K562 (cell line): ENCODE measurements around the gene PCMTD2. TPM values are rescaled to one million over a fixed set of nuclear protein-coding genes. Genes with fewer than 3 reads are reported as not detected.

ENCODE experiments used
- ARID2 ChIP-seq: fragments of 450-650 bp; IDR thresholded peaks from 2 replicates; pipeline ENCODE4 v1.6.1; 2017; ENCODE audit warnings: antibody characterized with exemption, mild to moderate bottlenecking
- CHD7 ChIP-seq: fragments of 200-600 bp; sonication (generic); IDR thresholded peaks from one replicate; pipeline ENCODE4 v1.6.1; 2012; ENCODE audit warnings: mild to moderate bottlenecking, low read depth, low read length, inconsistent platforms
- GATAD2A ChIP-seq: fragments of 450-650 bp; IDR thresholded peaks from 2 replicates; pipeline ENCODE4 v1.6.1; 2017
- HDAC6 ChIP-seq: IDR thresholded peaks from 2 replicates; pipeline ENCODE4 v1.6.1; 2012; ENCODE audit warnings: low read depth, mild to moderate bottlenecking, control low read depth, inconsistent platforms, low read length, moderate library complexity
- MBD2 ChIP-seq: sonication (generic); IDR thresholded peaks from 2 replicates; pipeline ENCODE4 v1.6.1; 2016; ENCODE audit warnings: low read depth, borderline replicate concordance
- MXI1 ChIP-seq: IDR thresholded peaks from 2 replicates; pipeline ENCODE4 v1.6.1; 2011; ENCODE audit warnings: low read depth, mild to moderate bottlenecking, improper control_type of control experiment, low read length
- PTBP1 ChIP-seq: fragments of 200-400 bp; formaldehyde crosslinking; IDR thresholded peaks from 2 replicates; pipeline ENCODE4 v1.6.1; 2017; ENCODE audit warnings: low read depth, low read length
- SP1 ChIP-seq: sonication (generic); formaldehyde crosslinking; IDR thresholded peaks from 2 replicates; pipeline ENCODE4 v1.8.1; 2022; ENCODE audit warnings: mild to moderate bottlenecking, missing genetic modification reagents
- SREBF1 ChIP-seq: fragments of 150-350 bp; IDR thresholded peaks from 2 replicates; pipeline ENCODE4 v1.6.1; 2014; ENCODE audit warnings: antibody characterized with exemption, low read depth, low read length, borderline replicate concordance
- ZBTB33 ChIP-seq: sonication (generic); formaldehyde crosslinking; IDR thresholded peaks from 2 replicates; pipeline ENCODE4 v1.8.1; 2023; ENCODE audit warnings: mild to moderate bottlenecking, missing genetic modification reagents
- ZC3H4 ChIP-seq: sonication (generic); formaldehyde crosslinking; IDR thresholded peaks from 2 replicates; pipeline ENCODE4 v1.9.0; 2021; ENCODE audit warnings: missing genetic modification reagents, borderline replicate concordance
- ZNF280A ChIP-seq: fragments of 450-650 bp; IDR thresholded peaks from 2 replicates; pipeline ENCODE4 v1.6.1; 2018; ENCODE audit warnings: mild to moderate bottlenecking, low read depth; ENCODE audit not compliant: partially characterized antibody
- polyA plus RNA-seq, 8 experiments: library from polyadenylated mRNA; depleted of rRNA in 4 of 8; stranded (reverse) in 5 of 8; unstranded in 3 of 8; fragments of >200 nt; fragmentation: Nextera tagmentation in 2 of 8; fragmentation: Illumina TruSeq in 1 of 8; extraction: Ambion mirVana in 2 of 8; extraction: Trizol in 1 of 8; gene quantifications; 2 replicates each; pipeline versions ENCODE4 v1.2.1 to v1.2.3, GENCODE V29; 2011 to 2014; ENCODE audit warnings: inconsistent platforms in 1 of 8, missing spikeins in 1 of 8
- total RNA-seq, 7 experiments: library from RNA; depleted of rRNA in 6 of 7; stranded (reverse); fragments of >200 nt in 6 of 7; fragmentation: Illumina TruSeq in 2 of 7; extraction: Trizol in 2 of 7; gene quantifications; 2 replicates each; pipeline versions ENCODE4 v1.2.1 to v1.2.3, GENCODE V29; 2011 to 2021; ENCODE audit warnings: low replicate concordance in 1 of 7

The PCMTD2 gene
- total and polyA plus RNA-seq, 9 of the 15 experiments (the other 6 are each of a cell fraction or from before 2014, with no cell fraction given) = 11.3 to 49.3 (median 28.4) TPM

GRCh38 chr20:64220891-64221527 is 34.5 kb upstream of the PCMTD2 start (continued):
- no peak for TF ChIP-seq CHD7
- TF ChIP-seq SP1 (CRISPR knock-in tag) = peak; percentile 85
- no peak for TF ChIP-seq ZNF280A
- no peak for TF ChIP-seq SREBF1
- peak; percentile 77 for TF ChIP-seq ZBTB33
- 0 out of 2 replicates have a peak, but pooled peaks have one; percentile 70 for TF ChIP-seq PTBP1
- TF ChIP-seq ZC3H4 (CRISPR knock-in tag) = no peak
- TF ChIP-seq MBD2 = peak; percentile 83
- TF ChIP-seq MXI1 = peak; percentile 78
- TF ChIP-seq ARID2 = no peak
- 0 out of 2 replicates have a peak, but pooled peaks have one; percentile 40 for TF ChIP-seq GATAD2A
- TF ChIP-seq HDAC6 = no peak
